HG03439 (cell line): ENCODE results near the gene PPM1J.
A peak's percentile ranks its signal among the peaks of the same experiment; 100 is the strongest.
"Not testable (repeated sequence)": the region's sequence is repeated elsewhere in the genome, so short reads cannot be mapped to it uniquely, and the experiment has no call there.

Experiments
- ATAC-seq: cut with Tn5 transposase; IDR thresholded peaks from one replicate; pipeline ENCODE4 v1.9.1; 2021; ENCODE audit warnings: mild to moderate bottlenecking, moderate library complexity; ENCODE audit not compliant: unreplicated experiment

Gene PPM1J

GRCh38 chr1:112721966-112722524 lies 6.9 kb upstream of the PPM1J start:
- no peak for ATAC-seq

- not testable (repeated sequence) for ATAC-seq
These were observed 6.2 kb upstream of the PPM1J start for GRCh38 chr1:112721294-112721693.

- ATAC-seq = no peak
These were observed 5.7 kb upstream of the PPM1J start for GRCh38 chr1:112720800-112721199.

- no peak for ATAC-seq
These were observed 4.6 kb upstream of the PPM1J start for GRCh38 chr1:112719706-112720105.

- no peak for ATAC-seq
These were observed 3.7 kb upstream of the PPM1J start for GRCh38 chr1:112718691-112719418.

- no peak for ATAC-seq
These were observed 2.2 kb upstream of the PPM1J start for GRCh38 chr1:112717263-112717873.

GRCh38 chr1:112716133-112716720 lies 1.1 kb upstream of the PPM1J start:
- peak; percentile 36 for ATAC-seq

- peak; percentile 4 for ATAC-seq
These were observed 544 bp downstream of the PPM1J start for GRCh38 chr1:112714313-112715263.

GRCh38 chr1:112713466-112714312 lies 1.4 kb downstream of the PPM1J start:
- ATAC-seq = no peak

- ATAC-seq = no peak
These were observed 2.4 kb downstream of the PPM1J start for GRCh38 chr1:112712701-112713128.

- no peak for ATAC-seq
These were observed 2.9 kb downstream of the PPM1J start for GRCh38 chr1:112712191-112712590.

- ATAC-seq = no peak
These were observed 3.5 kb downstream of the PPM1J start for GRCh38 chr1:112711670-112712069.

GRCh38 chr1:112711041-112711440 lies 4.1 kb downstream of the PPM1J start:
- no peak for ATAC-seq

- ATAC-seq = no peak
These were observed 4.5 kb downstream of the PPM1J start for GRCh38 chr1:112710586-112710985.

GRCh38 chr1:112710159-112710558 lies 5.0 kb downstream of the PPM1J start:
- no peak for ATAC-seq

- no peak for ATAC-seq
These were observed 6.6 kb downstream of the PPM1J start for GRCh38 chr1:112708489-112708888.

GRCh38 chr1:112708002-112708448 lies 7.1 kb downstream of the PPM1J start:
- ATAC-seq = no peak

GRCh38 chr1:112707221-112708001 lies 7.7 kb downstream of the PPM1J start:
- peak; percentile 60 for ATAC-seq
